Tibial nerve (tissue), 4 donors: Measurements from ENCODE around the gene YY1. TPM values are rescaled to one million over a fixed set of nuclear protein-coding genes. Genes with fewer than 3 reads are reported as not detected.

Experiments used
- DNase-seq, 2 donors: peaks; one replicate each; pipeline ENCODE4 v3.0.0-alpha.2; 2019; ENCODE audit warnings: low spot score in 2 of 2
- H3K27ac ChIP-seq, 4 donors: fragments of 200-600 bp; sonication (generic) in 3 of 4; one replicate each; pipeline ENCODE4 v1.5.1; 2017 to 2019; ENCODE audit warnings: mild to moderate bottlenecking in 1 of 4
- H3K27me3 ChIP-seq, 2 donors: fragments of 200-600 bp; sonication (generic) in 1 of 2; one replicate each; pipeline versions ENCODE4 v1.5.1 to v1.6.0; 2017 to 2019
- H3K36me3 ChIP-seq, 3 donors: fragments of 200-600 bp; sonication (generic); one replicate each; pipeline ENCODE4 v1.5.1; 2018 to 2019
- H3K4me1 ChIP-seq, 4 donors: fragments of 200-600 bp; sonication (generic) in 3 of 4; one replicate each; pipeline ENCODE4 v1.5.1; 2017 to 2019
- H3K4me3 ChIP-seq, 4 donors: fragments of 200-600 bp; sonication (generic) in 3 of 4; one replicate each; pipeline ENCODE4 v1.5.1; 2017 to 2019; ENCODE audit warnings: mild to moderate bottlenecking in 1 of 4, moderate library complexity in 1 of 4
- H3K9me3 ChIP-seq, 4 donors: fragments of 200-600 bp; sonication (generic) in 3 of 4; one replicate each; pipeline ENCODE4 v1.5.1; 2017 to 2019
- CTCF ChIP-seq, 5 experiments: fragments of 200-600 bp in 3 of 5; fragments of 450-650 bp in 2 of 5; sonication (generic) in 3 of 5; IDR thresholded peaks; one replicate each; pipeline ENCODE4 v1.5.1; 2016 to 2019; ENCODE audit warnings: antibody characterized with exemption in 5 of 5, mild to moderate bottlenecking in 3 of 5, moderate library complexity in 2 of 5
- EP300 ChIP-seq, 2 donors: sonication (generic); formaldehyde crosslinking; IDR thresholded peaks; one replicate each; pipeline ENCODE4 v1.6.1; 2017; ENCODE audit warnings: antibody characterized with exemption in 2 of 2, mild to moderate bottlenecking in 1 of 2
- POLR2A ChIP-seq, 2 donors: fragments of 450-650 bp; IDR thresholded peaks; one replicate each; pipeline ENCODE4 v1.6.1; 2017; ENCODE audit warnings: antibody characterized with exemption in 2 of 2, mild to moderate bottlenecking in 2 of 2, moderate library complexity in 2 of 2
- WGBS, 2 donors: methylation state at CpG; one replicate each; pipeline ENCODE4 v1.1.5; 2018; 5-methylcytosine and 5-hydroxymethylcytosine counted together
- total RNA-seq, 4 donors: library from RNA; depleted of rRNA; stranded (reverse); fragments of >200 nt; gene quantifications; one replicate each; pipeline ENCODE4 v1.1.0, GENCODE V29; 2016

Gene YY1
- total RNA-seq, 4 donors from 2014 or later: 55.9 to 60.3 (median 58.7) TPM

GRCh38 chr14:100297320-100298300, 58.7 kb downstream of the YY1 start:
- no peaks in the 10 kb centered on the region for H3K27me3 ChIP-seq
- WGBS, 2 donors: 31 to 33% methylated on average over 20 to 30 of the region's 30 CpGs
- peaks cover 0 to 7% (median 0%) of the 10 kb centered on the region in 3 donors for H3K36me3 ChIP-seq
- TF ChIP-seq EP300 (IDR thresholded peaks at IDR 0.05) (peak in 1 of 2 donors; percentile 65), CTCF (IDR thresholded peaks at IDR 0.05) (no peak)
- H3K27ac ChIP-seq: peak overlapping the region; percentile 67 to 83 (median 74)
- no peaks in the 10 kb centered on the region for H3K9me3 ChIP-seq
- H3K4me1 ChIP-seq: peaks cover 0 to 53% (median 19%) of the 10 kb centered on the region in 4 donors
- DNase-seq: peak; percentile 48 to 75
- no peak overlapping the region for H3K4me3 ChIP-seq

- no peaks in the 10 kb centered on the region for H3K27me3 ChIP-seq
- TF ChIP-seq POLR2A (IDR thresholded peaks at IDR 0.05) (no peak), CTCF (IDR thresholded peaks at IDR 0.05) (no peak), EP300 (IDR thresholded peaks at IDR 0.05) (no peak)
- no peak overlapping the region for H3K4me3 ChIP-seq
- WGBS, 2 donors: 88 to 90% methylated on average over 14 of the region's 14 CpGs
- peak overlapping the region in 1 of 4 donors; percentile 82 for H3K27ac ChIP-seq
- peaks cover 0 to 58% (median 19%) of the 10 kb centered on the region in 4 donors for H3K4me1 ChIP-seq
- no peaks in the 10 kb centered on the region for H3K9me3 ChIP-seq
- no peak for DNase-seq
- no peaks in the 10 kb centered on the region for H3K36me3 ChIP-seq
Measured at GRCh38 chr14:100298551-100299237, 59.8 kb downstream of the YY1 start.

- peaks cover 0 to 58% (median 18%) of the 10 kb centered on the region in 4 donors for H3K4me1 ChIP-seq
Measured at GRCh38 chr14:100299238-100299560, 60.3 kb downstream of the YY1 start.

GRCh38 chr14:100302616-100303015, 63.7 kb downstream of the YY1 start:
- Histone ChIP-seq H3K4me3 (no peak overlapping the region), H3K9me3 (no peaks in the 10 kb centered on the region), H3K27me3 (no peaks in the 10 kb centered on the region), H3K36me3 (no peaks in the 10 kb centered on the region), H3K4me1 (peaks cover 0 to 48% (median 23%) of the 10 kb centered on the region in 4 donors), H3K27ac (no peak overlapping the region)
- DNase-seq: no peak
- no peak for TF ChIP-seq CTCF (IDR thresholded peaks at IDR 0.05)
- TF ChIP-seq POLR2A (IDR thresholded peaks at IDR 0.05): no peak
- no peak for TF ChIP-seq EP300 (IDR thresholded peaks at IDR 0.05)
- WGBS, 2 donors: 39% methylated on average over 2 of the region's 2 CpGs

More at GRCh38 chr14:100299238-100299560, 60.3 kb downstream of the YY1 start:
- Histone ChIP-seq H3K36me3 (no peaks in the 10 kb centered on the region), H3K4me3 (no peak overlapping the region), H3K27ac (no peak overlapping the region), H3K9me3 (no peaks in the 10 kb centered on the region), H3K27me3 (no peaks in the 10 kb centered on the region)
- 88 to 94% methylated on average over 6 of the region's 6 CpGs for WGBS, 2 donors
- no peak for DNase-seq
- TF ChIP-seq EP300 (IDR thresholded peaks at IDR 0.05) (no peak), CTCF (IDR thresholded peaks at IDR 0.05) (no peak), POLR2A (IDR thresholded peaks at IDR 0.05) (no peak)

GRCh38 chr14:100303179-100303578, 64.2 kb downstream of the YY1 start:
- Histone ChIP-seq H3K27me3 (no peaks in the 10 kb centered on the region), H3K4me1 (peaks cover 0 to 48% (median 24%) of the 10 kb centered on the region in 4 donors), H3K9me3 (no peaks in the 10 kb centered on the region), H3K36me3 (no peaks in the 10 kb centered on the region), H3K4me3 (no peak overlapping the region), H3K27ac (peak overlapping the region in 1 of 4 donors; percentile 97)
- DNase-seq: no peak
- TF ChIP-seq POLR2A (IDR thresholded peaks at IDR 0.05) (no peak), CTCF (IDR thresholded peaks at IDR 0.05) (peak; percentile 26 to 48 (median 44))
- 57 to 68% methylated on average over 7 to 8 of the region's 8 CpGs for WGBS, 2 donors
